Endometrial microvascular endothelial cells (primary cell): ENCODE measurements around the gene SPACA1. TPM values are rescaled to one million over a fixed set of nuclear protein-coding genes. Genes with fewer than 3 reads are reported as not detected.

ENCODE experiments used
- in situ Hi-C: cut with HindIII; loops from 2 replicates; pipeline ENCODE4 v1.10.0; 2017; ENCODE audit warnings: low sequenced_read_pairs, low pct_unique_long_range_greater_than_20kb; ENCODE audit errors: inconsistent ontology term
- total RNA-seq: library from RNA; depleted of rRNA; stranded (reverse); fragments of >200 nt; gene quantifications from one replicate; pipeline ENCODE4 v1.2.3, GENCODE V29; 2015; ENCODE audit errors: inconsistent ontology term

The SPACA1 gene
- total RNA-seq, 1 donor from 2014 or later, result not detected

DNA sequence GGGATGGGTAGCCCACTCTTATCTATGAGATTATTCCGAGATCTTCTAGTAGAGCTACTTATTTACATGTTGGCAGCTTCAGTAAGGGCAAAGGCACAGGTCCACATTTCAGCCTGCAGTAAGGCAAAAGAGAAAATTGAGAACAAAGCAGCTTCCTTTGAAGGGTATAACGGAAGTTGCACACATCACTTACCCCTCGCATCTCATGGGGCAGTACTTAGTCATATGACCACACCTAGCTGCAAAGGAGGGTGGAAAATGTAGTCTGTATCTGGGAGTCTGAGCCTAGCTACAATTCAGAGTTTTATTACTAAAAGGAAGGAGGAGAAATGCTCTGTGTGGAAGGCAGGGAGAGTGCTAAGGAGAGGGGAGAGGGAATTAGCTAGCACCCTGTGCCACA, 29.7 kb downstream of the SPACA1 start:
- in situ Hi-C loops, result no loop called here

GRCh38 chr6:88086792-88087191, 39.2 kb downstream of the SPACA1 start:
- in situ Hi-C loops, result no loop called here

- in situ Hi-C loops, result no loop called here
Measured at GRCh38 chr6:88089708-88090107, 42.1 kb downstream of the SPACA1 start.

- in situ Hi-C loops, result no loop called here
Measured at GRCh38 chr6:88105741-88106340, 58.2 kb downstream of the SPACA1 start.

- in situ Hi-C loops, result no loop called here
Measured at GRCh38 chr6:88107241-88107640, 59.6 kb downstream of the SPACA1 start.

GRCh38 chr6:88111991-88112390, 64.3 kb downstream of the SPACA1 start:
- in situ Hi-C loops, result no loop called here

GRCh38 chr6:88114838-88115237, 67.2 kb downstream of the SPACA1 start:
- in situ Hi-C loops, result no loop called here

- in situ Hi-C loops, result no loop called here
Measured at GRCh38 chr6:88115307-88115706, 67.7 kb downstream of the SPACA1 start.

DNA sequence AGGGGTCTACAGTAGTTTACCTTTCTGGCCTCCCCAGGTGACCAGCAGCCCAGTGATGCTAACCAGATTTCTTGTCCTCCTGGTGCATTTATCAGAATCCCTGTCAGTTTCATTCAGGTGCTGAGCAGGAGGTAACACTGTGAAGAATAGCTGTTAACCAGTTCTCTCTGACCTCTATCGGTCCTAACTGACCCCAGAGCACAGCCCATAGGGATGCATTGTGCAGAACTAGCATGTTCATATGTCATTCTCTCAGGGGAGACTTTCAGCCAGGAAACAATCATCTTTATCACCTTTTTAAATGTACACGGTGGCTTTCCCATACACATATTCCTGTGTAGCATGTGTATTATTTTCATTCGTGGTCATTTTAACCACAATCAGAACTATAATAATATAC, 68.6 kb downstream of the SPACA1 start:
- in situ Hi-C loops, result no loop called here

Other genes with a start within 250 kb of the SPACA1 start
- gene CNR1, start 118.5 kb downstream of the SPACA1 start, total RNA-seq, result not detected